GM19351 (cell line): ENCODE data around the gene THADA.
"Not testable (repeated sequence)": the region's sequence is repeated elsewhere in the genome, so short reads cannot be mapped to it uniquely, and the experiment has no call there.

Source experiments
- ATAC-seq: cut with Tn5 transposase; IDR thresholded peaks from one replicate; pipeline ENCODE4 v1.9.1; 2021; ENCODE audit warnings: mild to moderate bottlenecking, moderate library complexity; ENCODE audit not compliant: unreplicated experiment

The THADA gene

GRCh38 chr2:43311276-43311675 lies 284.6 kb downstream of the THADA start:
- no peak for ATAC-seq

- no peak for ATAC-seq
Measured at GRCh38 chr2:43309935-43310334, 285.9 kb downstream of the THADA start.

- ATAC-seq = no peak
Measured at GRCh38 chr2:43307973-43308372, 287.9 kb downstream of the THADA start.

DNA sequence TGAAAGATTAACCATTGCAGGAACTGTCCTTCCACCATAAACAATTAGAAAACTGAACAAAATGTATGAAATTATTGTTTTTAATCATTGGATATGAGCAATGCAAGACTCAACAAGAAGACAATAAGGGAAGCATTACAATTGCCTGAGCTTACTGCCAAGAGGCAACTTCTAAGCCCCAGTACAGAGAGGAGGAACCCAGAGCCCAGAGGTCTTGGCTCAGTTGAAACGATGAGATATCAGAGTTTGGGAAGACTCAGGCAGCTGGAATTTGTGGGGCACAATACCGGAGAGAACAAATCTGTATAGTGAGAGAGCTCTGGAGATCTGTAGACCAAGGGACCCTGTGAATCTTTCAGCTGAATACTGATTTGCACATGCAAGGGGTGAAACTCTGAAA lies 288.8 kb downstream of the THADA start:
- no peak for ATAC-seq

- ATAC-seq = no peak
Measured at GRCh38 chr2:43306197-43306596, 289.6 kb downstream of the THADA start.

GRCh38 chr2:43305517-43305916 lies 290.3 kb downstream of the THADA start:
- no peak for ATAC-seq

DNA sequence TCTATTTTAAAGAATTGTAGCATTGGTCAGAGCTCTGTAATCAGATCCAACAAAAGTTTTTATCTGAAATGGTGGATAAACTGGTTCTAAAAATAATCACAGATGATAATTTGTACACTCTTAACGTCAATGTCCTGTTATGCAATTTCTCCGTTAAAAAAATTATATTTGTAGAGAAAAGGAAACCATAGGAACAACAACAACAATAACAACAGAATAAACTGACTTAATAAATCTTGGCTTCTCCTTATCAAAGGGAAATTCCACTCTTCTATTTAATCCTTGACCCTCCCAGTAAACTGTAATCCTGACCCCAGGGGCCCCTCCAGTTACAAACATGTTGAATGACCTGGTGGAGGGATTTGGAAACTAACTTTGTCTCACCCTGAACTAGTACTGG lies 290.8 kb downstream of the THADA start:
- no peak for ATAC-seq

DNA sequence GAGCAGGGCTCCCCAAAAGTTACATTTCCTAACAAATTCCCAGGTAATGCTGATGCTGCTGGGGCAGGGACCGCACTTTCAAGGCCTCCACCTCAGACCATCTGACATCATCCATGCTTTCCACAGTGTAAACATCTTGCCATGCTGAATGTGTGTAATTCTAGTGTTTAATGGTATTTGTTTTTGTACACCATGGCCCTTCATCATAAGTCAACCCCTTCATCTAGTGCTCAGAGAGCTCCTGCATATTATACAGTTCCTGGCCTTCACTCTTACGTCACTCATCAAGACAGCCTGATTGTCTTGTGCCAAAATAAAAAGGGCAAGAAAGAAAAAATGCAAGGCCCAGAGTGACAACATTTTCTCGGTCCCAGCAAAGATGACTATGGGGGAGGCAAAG lies 291.9 kb downstream of the THADA start:
- ATAC-seq = no peak

- peak; percentile 42 for ATAC-seq
Measured at GRCh38 chr2:43302961-43303494, 292.8 kb downstream of the THADA start.

DNA sequence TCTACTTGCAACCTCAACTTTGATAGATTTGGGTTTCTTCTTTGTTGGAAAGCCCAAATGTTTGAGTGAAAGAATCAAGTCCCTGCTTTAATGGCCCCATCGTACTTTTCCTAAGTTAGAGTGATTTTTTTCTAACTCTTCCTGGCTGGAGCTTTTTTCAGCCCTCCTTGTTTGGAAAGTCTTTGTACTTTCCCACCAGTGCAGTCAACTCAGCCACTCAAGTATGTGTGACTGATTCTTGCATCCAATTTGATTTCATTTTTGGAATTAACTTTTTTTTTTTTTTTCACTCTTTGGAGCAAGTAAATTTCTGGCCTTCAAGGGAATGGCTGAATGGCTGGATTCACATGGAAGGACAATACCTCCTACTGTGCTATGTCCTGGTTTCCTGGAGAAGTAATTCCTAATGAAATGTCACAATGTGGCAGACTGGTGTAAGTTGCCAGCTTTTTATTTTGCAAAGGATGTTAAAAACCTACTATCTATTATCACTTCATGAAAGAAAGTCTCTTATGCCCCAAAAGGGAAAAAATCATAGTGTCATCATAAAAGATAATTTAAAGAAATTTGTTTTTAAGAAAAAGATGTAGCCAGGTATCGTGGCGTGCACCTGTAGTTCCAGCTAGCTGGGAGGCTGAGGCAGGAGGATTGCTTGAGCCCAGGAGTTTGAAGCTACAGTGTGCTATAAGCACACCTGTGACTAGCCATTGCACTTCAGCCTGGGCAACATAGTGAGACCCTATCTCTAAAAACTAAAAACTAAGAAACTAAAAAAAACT lies 293.5 kb downstream of the THADA start:
- no peak for ATAC-seq

- ATAC-seq = no peak
Measured at GRCh38 chr2:43300781-43301583, 294.9 kb downstream of the THADA start.

DNA sequence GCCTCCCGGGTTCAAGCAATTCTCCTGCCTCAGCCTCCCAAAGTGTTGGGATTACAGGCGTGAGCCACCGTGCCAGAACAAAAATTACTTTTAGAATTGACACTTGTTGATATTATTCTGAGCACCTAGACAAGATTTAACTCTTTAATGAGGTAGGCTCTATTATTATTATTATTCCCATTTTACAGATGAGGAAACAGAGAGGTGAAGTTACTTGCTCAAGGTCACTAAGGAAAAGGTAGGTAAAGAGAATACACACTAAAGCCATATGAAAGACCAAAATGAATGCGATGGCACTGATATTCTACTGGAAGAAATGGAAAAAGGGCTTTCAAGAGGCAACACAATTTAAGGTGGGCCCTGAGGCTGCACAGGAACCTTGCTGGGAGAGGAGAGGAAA lies 295.6 kb downstream of the THADA start:
- ATAC-seq = no peak

- no peak for ATAC-seq
Measured at GRCh38 chr2:43298500-43298899, 297.3 kb downstream of the THADA start.

DNA sequence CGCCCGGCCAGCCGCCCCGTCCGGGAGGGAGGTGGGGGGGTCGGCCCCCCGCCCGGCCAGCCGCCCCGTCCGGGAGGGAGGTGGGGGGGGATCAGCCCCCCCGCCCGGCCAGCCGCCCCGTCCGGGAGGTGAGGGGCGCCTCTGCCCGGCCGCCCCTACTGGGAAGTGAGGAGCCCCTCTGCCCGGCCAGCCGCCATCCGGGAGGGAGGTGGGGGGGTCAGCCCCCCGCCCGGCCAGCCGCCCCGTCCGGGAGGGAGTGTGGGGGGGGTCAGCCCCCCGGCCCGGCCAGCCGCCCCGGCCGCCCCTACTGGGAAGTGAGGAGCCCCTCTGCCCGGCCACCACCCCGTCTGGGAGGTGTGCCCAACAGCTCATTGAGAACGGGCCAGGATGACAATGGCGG lies 298.1 kb downstream of the THADA start:
- ATAC-seq = not testable (repeated sequence)

DNA sequence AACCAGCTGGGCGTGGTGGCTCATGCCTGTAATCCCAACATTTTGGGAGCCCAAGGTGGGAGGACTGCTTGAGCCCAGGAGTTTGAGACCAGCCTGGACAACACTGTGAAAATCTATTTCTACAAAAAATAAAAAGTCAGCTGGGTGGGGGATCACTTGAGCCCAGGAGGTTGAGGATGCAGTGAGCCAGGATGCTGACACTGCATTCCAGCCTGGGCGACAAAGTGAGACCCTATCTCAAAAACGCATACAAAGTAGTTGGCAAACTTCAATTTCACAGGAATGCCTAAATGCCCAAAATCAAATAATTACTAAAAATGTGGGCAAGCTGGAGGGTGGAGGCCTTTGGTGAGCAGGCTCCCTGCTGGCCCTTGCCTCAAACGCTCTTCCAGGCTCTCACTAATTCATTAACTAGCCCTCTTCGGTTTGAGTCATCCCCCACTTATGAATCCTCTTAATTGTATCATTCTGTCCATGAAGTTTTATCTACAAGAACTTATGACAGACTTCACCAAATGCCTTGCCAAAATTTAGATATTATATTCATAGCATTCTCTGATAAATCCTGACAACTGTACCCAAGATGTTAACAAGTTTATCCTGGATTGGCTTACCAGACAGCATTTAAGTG lies 300.8 kb downstream of the THADA start:
- no peak for ATAC-seq

GRCh38 chr2:43293744-43294695 lies 301.8 kb downstream of the THADA start:
- ATAC-seq = peak; percentile 100

DNA sequence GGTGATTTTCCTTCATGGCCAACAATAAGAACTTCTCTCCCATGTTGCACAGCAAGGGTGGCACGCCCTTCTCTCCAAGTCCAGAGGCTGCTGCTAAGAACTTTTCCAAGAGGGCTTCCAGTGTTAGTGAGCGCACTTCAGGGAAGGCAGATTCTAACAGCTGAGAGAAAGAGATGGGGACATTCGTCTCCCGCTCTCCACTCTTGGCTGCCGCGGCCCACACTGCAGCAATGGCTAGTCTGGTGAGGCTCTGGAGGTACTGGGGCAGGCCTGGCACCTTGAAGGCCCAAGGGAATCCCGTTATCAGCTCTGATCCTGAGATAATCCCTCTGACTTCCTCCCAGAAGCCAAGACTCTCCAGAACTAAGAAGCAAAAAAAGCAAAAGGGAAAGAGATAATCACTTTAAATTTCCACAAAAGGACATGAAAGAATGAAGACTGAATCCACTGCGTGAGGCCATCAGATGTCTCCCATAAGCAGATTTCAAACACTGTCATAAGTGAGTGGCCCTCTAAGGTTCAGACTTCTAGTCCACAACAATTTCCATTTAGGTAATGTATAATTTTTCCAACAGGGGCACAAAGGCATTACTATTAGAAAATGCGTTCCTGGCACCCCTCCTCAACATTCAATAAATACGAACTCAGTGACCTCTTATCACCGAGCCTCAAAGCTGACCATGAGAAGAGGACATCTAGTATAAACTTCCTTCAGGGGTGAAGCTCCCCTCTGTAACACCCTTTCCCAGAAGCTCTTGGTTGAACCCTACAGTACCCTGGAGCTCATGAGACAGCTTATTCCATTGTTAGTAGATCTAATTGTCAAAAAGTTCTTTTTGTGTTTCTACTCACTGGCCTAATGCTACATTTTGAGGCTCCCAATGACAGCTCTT lies 302.7 kb downstream of the THADA start:
- ATAC-seq = no peak

- ATAC-seq = no peak
Measured at GRCh38 chr2:43292297-43292696, 303.5 kb downstream of the THADA start.

DNA sequence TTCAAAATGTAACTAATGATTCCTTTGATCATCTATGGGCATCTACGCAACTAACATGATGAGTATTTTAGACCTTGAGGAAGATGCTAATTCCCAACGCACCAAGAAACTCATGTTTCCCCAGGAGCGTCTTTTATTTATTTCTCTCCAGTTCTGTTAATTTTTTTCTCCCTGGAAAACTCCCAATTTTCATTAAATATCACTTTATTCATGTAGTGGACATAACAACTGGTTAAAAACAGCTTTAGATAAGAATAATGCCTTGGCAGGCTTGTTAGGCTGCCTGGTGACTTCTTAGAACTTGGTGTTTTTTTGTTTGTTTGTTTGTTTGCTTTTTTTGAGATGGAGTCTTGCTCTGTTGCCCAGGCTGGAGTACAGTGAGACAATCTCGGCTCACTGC lies 306.5 kb downstream of the THADA start:
- ATAC-seq = no peak
